Neural progenitor cell (in vitro differentiated cells): ENCODE data around the gene GALP.

Experiments used
- CTCF ChIP-seq: fragments of 200-600 bp; sonication (generic); IDR thresholded peaks from 2 replicates; pipeline ENCODE4 v1.5.1; 2017; ENCODE audit warnings: antibody characterized with exemption, mild to moderate bottlenecking
- EZH2 ChIP-seq: fragments of 200-600 bp; sonication (generic); IDR thresholded peaks from 2 replicates; pipeline ENCODE4 v1.6.1; 2017; ENCODE audit warnings: antibody characterized with exemption, mild to moderate bottlenecking, moderate library complexity
- EZH2phosphoT487 ChIP-seq: fragments of 200-600 bp; sonication (generic); IDR thresholded peaks from 2 replicates; pipeline ENCODE4 v1.6.1; 2017; ENCODE audit warnings: antibody characterized with exemption

GRCh38 chr19:56138069-56138468 lies 37.7 kb upstream of the GALP start:
- TF ChIP-seq CTCF = no peak
- TF ChIP-seq EZH2phosphoT487 = no peak
- TF ChIP-seq EZH2 = no peak
